Right forelimb (tissue), 1 donor: ENCODE data around the gene TAF1B.

Source experiments
- DNase-seq: peaks from one replicate; pipeline ENCODE4 v3.0.0-alpha.2; 2018

TAF1B gene

GRCh38 chr2:9968553-9969497, 125.6 kb downstream of the TAF1B start:
- no peak for DNase-seq

GRCh38 chr2:9970200-9971044, 127.1 kb downstream of the TAF1B start:
- no peak for DNase-seq

GRCh38 chr2:9971105-9971818, 128.0 kb downstream of the TAF1B start:
- DNase-seq, result no peak

GRCh38 chr2:9971890-9972289, 128.6 kb downstream of the TAF1B start:
- no peak for DNase-seq

GRCh38 chr2:9972621-9973479, 129.6 kb downstream of the TAF1B start:
- no peak for DNase-seq

GRCh38 chr2:9973690-9974089, 130.4 kb downstream of the TAF1B start:
- DNase-seq, result no peak

GRCh38 chr2:9974343-9974742, 131.1 kb downstream of the TAF1B start:
- no peak for DNase-seq

GRCh38 chr2:9975328-9975727, 132.1 kb downstream of the TAF1B start:
- no peak for DNase-seq

GRCh38 chr2:9975805-9976447, 132.7 kb downstream of the TAF1B start:
- DNase-seq, result no peak

GRCh38 chr2:9979977-9980376, 136.7 kb downstream of the TAF1B start:
- DNase-seq, result no peak

GRCh38 chr2:9980520-9980919, 137.2 kb downstream of the TAF1B start:
- no peak for DNase-seq

- no peak for DNase-seq
These were observed 138.4 kb downstream of the TAF1B start for GRCh38 chr2:9981655-9982054.

- DNase-seq, result no peak
These were observed 139.0 kb downstream of the TAF1B start for GRCh38 chr2:9982248-9982647.

- DNase-seq, result no peak
These were observed 139.6 kb downstream of the TAF1B start for GRCh38 chr2:9982891-9983290.

- DNase-seq, result no peak
These were observed 140.3 kb downstream of the TAF1B start for GRCh38 chr2:9983401-9984216.
